Skeletal muscle cell (primary cell): ENCODE measurements around the gene CLEC10A.
A peak's percentile ranks its signal among the peaks of the same experiment; 100 is the strongest.
"Not testable (repeated sequence)": the region's sequence is repeated elsewhere in the genome, so short reads cannot be mapped to it uniquely, and the experiment has no call there.

Experiments
- DNase-seq: peaks from one replicate; pipeline ENCODE4 v3.0.0-alpha.2; 2010; ENCODE audit warnings: low read depth
- H3K4me3 ChIP-seq: 2 replicates; pipeline ENCODE4 v1.5.1; 2011; ENCODE audit warnings: low read depth, mild to moderate bottlenecking, control low read depth, low read length, moderate library complexity

The CLEC10A gene

DNA sequence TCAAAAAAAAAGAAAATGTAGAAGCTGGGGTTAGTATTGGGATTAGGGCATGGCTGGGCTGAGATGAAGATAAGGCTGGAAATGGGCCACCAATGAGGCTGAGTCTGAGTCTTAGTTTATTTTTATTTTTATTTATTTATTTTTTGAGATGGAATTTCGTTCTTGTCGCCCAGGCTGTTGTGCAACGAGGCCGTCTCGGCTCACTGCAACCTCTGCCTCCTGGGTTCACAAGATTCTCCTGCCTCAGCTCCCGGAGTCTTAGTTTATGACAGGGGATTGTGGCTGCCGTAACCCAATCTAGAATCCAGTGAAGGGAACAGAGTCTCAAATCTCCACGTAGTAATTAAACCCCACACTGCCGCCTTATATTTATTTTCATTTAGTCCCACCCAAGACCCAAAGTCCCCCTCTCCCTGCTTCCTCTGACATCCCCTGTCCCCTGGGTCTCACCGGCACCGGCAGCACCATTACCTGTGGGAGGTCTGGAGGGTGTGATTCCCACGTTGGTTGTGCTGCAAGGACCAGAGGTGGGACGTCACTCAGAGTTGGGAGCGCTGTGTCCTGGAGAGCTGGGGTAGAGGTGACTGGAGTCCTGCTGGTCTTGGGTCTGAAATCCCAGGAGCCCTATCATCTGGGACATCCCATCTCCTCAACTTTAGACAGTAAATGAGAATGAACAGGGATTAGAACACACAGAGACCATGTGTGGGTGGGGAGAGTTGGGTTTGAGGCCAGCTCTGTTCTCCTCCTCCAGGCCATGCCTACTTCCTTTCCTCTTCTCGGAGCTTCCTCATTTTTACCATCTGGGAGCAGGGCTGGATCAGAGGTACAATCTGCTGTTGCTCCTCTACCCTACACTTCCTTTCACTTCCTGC, at the start of gene CLEC10A:
Gene CLEC10A (minus strand): TSS at position 671 of the 875 bp plus-strand sequence. CDS start 1,439 bp downstream, outside the sequence.
- no peak for DNase-seq
- no peak within 1 kb of the TSS for H3K4me3 ChIP-seq

GRCh38 chr17:7129311-7129710, 49.3 kb upstream of the CLEC10A start:
- H3K4me3 ChIP-seq = no peak overlapping the region
- DNase-seq = no peak

DNA sequence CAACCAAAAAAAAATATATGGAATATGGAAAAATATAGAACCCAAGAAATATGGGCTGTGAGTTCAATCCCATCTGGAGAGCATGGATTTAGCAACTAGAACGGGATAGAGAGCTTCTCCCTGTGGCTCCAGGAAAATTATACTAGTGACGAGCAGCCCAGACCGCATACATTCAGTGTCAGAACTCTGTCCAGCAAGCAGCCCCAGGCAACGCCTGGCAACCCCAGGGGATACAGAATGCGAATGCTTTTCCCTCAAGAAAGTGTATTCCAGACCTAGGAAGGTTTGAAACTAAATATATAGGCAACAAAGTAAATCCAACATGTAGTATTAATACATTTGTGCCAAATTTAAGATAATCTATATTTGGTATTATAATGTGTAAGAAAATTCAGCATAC, 48.1 kb upstream of the CLEC10A start:
- DNase-seq = no peak
- H3K4me3 ChIP-seq = no peak overlapping the region

DNA sequence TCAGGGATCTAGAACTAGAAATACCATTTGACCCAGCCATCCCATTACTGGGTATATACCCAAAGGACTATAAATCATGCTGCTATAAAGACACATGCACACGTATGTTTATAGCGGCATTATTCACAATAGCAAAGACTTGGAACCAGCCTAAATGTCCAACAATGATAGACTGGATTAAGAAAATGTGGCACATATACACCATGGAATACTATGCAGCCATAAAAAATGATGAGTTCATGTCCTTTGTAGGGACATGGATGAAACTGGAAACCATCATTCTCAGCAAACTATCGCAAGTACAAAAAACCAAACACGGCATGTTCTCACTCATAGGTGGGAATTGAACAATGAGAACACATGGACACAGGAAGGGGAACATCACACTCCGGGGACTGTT, 47.5 kb upstream of the CLEC10A start:
- not testable (repeated sequence) for H3K4me3 ChIP-seq

GRCh38 chr17:7126386-7126785, 46.3 kb upstream of the CLEC10A start:
- not testable (repeated sequence) for H3K4me3 ChIP-seq, DNase-seq

More for the DNA sequence above, 47.5 kb upstream of the CLEC10A start:
- DNase-seq = not testable (repeated sequence)

DNA sequence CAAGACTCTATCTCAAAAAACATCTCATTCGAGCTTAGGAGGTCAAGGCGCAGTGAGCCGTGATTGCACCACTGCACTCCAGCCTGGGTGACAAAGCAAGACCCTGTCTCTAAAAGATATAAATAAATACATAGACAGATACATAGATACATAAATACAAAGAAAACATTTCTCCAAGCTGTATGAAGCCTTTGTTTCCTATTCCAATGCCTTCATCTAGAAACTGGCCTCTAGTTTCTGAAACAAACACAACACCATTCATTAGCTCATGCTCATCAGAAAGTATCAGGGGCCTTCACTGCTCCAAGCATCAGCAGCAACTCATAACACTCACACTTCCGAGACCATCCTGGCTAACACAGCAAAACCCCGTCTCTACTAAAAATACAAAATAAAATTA, 44.9 kb upstream of the CLEC10A start:
- no peak for DNase-seq
- no peak overlapping the region for H3K4me3 ChIP-seq

DNA sequence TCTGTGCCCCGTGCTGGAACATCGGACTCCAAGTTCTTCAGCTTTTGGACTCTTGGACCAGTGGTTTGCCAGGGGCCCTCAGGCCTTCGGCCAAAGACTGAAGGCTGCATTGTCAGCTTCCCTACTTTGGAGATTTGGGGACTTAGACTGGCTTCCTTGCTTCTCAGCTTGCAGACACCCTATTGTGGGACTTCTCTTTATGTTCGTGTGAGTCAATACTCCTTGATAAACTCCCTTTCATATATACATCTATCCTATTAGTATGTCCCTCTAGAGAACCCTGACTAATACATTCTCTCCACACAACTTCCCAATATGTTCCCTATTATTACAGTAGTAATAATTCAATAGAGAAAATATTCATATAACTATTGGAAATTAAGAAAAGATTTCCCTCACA, 43.8 kb upstream of the CLEC10A start:
- no peak for DNase-seq
- H3K4me3 ChIP-seq = no peak overlapping the region

DNA sequence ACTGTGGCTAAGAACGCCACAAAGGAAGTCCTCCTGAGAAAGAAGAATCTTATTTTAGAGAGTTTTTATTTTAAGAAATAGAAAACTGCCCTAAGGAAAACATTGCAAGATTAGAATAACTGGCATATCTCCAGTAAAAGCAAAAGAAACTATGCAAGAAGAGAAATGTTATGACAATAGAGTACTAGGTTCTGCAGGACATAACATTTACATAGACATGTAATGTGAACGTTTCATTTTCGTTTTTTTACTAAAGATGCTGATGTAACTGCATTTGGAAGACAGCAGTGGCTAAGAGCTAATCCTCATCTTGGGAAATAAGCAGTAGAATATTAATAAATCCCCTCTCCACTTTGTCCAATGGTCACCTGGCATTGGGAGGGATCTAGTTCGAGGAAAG, 42.3 kb upstream of the CLEC10A start:
- H3K4me3 ChIP-seq = no peak overlapping the region
- DNase-seq = peak; percentile 13

GRCh38 chr17:7120635-7121034, 40.6 kb upstream of the CLEC10A start:
- not testable (repeated sequence) for H3K4me3 ChIP-seq, DNase-seq

DNA sequence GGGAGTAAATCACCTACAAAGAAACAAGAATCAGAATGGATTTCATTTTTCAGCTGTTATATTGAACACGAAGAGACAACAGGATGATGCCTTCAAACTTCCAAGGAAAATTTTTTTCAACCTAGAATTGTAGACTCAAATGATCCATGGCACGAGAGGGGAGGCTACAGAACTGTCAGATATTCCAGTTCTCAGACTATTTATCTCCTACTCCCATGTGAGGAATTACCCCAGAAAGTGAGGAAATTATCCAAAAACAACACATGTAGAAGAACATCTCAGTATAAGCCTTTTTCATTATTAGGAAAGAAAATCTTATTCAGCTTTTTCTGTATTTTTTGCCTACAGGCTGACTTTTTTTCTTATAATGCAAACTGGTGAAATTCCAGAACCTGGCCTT, 40.1 kb upstream of the CLEC10A start:
- no peak for DNase-seq
- no peak overlapping the region for H3K4me3 ChIP-seq

DNA sequence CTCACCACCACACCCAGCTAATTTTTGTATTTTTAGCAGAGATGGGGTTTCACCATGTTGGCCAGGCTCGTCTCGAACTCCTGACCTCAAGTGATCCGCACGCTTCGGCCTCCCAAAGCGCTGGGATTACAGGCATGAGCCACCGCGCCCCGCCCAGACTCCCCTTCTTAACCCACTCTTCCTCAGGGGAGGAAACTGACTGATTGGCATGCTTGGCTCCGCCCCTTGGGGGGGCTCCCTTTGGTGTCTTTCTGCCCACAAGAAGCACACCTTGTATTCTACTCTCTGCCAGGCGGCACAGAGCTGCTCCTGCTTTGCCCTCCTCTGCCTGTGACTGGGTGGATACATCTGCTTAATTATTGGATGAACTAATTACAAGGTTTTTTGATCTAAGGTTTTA, 39.3 kb upstream of the CLEC10A start:
- no peak for DNase-seq

DNA sequence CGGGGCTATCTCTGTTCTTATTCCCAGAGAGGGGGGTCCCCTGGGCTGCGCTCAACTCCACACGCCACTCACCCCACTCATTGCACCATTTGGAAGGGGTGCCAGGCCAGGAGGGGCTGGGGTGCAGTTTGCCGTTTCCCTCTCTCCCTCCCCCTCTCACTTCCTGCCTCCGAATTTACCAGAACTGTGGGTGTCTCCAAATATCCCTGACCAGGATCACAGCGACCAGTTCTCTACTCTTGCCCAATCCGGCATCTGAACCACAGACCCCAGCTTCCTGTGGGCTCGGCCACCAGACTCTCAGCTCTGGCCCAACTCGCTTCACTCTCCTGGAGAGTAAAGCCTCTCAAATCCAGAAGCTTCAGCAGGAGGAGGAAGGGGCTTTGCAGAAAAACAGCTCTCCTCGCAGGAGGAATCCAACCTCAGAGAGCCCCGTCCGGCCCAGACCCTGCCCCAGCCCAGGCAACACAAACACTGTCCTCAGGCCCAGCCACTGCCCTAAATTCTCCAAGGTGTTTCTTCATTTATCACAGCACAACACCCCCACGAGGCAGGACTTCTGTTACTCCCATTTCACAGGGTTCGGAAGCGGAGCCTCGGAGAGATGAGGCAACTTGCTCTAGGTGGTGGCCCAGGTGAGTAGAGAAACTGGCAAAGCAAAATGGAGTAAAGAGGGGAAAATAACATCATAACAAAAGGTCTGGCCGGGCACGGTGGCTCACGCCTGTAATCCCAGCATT, 35.0 kb upstream of the CLEC10A start:
- no peak overlapping the region for H3K4me3 ChIP-seq
- DNase-seq = no peak

More for the DNA sequence above, 39.3 kb upstream of the CLEC10A start:
- H3K4me3 ChIP-seq = no peak overlapping the region

DNA sequence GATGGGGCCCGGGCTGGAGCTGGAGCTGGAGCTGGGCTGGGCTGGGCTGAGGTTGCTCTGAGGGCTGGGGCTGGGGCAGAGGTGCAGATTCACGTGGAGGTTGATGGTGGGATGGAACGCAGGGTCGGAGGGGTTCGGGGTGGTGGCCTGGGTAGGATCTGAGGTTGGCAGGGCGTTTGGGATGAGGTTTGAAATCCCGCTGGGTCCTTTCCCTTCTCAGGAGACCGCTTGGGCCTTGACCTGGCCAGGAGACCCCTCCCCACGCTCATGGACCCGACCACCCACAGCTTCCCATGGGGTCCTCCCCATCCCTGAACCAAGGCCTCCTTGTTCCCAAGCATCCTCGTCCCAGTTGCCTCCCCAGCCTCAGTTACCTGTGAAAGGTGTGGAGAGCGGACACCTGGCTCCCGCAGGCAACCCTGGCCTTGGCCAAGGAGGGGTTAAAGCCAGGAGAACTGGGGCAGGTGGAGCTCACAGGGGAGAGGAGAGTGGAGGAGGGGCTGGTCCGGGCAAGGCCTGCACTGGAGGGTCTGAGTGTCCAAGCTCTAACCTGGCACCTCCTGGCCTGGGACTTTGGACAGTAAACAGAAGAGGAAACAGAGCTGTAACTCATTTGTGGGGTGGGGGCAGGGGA, 34.3 kb upstream of the CLEC10A start, which contains the start of gene ASGR2:
Gene ASGR2 (minus strand): TSS at position 582 of the 634 bp plus-strand sequence. CDS start 582 bp downstream, outside the sequence.
- H3K4me3 ChIP-seq = no peak within 1 kb of the TSS
- DNase-seq = no peak

DNA sequence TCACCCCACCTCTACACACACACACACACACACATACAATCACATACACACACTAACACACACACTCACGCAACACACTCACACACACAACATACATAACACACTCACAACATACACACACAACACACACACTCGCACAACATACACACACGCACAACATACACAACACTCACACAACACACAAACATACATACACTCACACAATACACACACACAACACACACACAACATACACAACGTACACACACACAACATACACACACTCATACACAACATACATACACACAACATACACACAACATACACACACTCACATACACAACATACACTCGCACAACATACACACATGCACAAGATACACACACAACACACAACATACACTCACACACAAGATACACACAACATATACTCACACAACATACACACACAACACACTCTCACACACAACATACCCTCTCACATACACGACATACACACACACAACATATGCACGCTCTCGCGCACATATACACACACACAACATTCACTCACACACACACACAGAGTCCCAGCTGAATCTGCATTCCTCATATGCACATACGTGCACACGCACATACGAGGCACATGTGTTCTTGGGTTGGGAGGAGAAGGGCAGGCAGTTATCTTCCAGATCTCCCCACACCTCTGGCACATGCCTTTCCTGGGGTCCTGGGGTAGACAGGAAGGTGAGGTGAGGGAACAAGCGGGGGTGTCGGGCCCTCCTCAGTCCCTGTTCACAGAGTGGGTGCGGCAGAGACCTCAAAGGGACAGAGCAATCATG, 33.4 kb upstream of the CLEC10A start:
- DNase-seq = no peak
- no peak overlapping the region for H3K4me3 ChIP-seq

- no peak for DNase-seq
- no peak overlapping the region for H3K4me3 ChIP-seq
Observed at GRCh38 chr17:7112510-7113108, 32.6 kb upstream of the CLEC10A start.

- H3K4me3 ChIP-seq = no peak overlapping the region
- no peak for DNase-seq
Observed at GRCh38 chr17:7111784-7112509, 31.9 kb upstream of the CLEC10A start.

DNA sequence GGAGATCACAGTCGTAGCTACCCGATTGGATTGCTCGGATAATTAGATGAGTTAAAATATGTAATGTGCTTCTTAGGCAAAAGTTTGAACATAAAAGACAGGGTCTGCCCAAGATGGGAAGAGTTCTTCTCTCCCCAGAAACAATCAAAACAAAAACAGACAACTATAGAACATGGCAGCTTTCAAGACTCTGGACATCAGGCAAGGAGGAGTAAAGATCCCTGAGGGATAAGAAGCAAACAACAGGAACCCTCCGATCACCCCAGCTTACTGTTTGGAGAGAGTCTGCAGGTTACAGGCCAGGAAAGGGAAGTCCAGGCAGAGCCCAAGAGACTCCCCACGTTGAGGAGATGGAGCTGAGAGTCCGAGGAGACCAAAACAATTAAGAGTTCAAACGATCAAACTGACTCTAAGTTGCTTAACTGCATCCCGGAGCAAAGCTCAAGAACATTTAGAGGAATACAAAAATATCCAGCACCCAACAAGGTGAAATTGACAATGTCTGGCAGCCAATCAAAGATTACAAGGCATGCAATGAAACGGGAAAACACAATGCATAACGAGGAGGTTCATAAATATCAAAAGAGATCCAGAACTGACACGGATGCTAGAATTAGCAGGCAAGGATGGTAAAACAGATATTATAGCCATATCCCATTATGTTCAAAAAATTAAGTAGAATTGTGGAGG, 30.7 kb upstream of the CLEC10A start:
- DNase-seq = no peak
- no peak overlapping the region for H3K4me3 ChIP-seq
